ENCODE measurements around the gene JAKMIP3. TPM values are rescaled to one million over a fixed set of nuclear protein-coding genes. Genes with fewer than 3 reads are reported as not detected.
A peak's percentile ranks its signal among the peaks of the same experiment; 100 is the strongest.

The JAKMIP3 gene
- total and polyA plus RNA-seq, 9 of the 15 experiments (the other 6 are each of a cell fraction or from before 2014, with no cell fraction given), result 0.04 TPM; not detected in 8

GRCh38 chr10:132096863-132097478 is 31.2 kb downstream of the JAKMIP3 start (continued):
- no peak for TF ChIP-seq CHD4 (IDR thresholded peaks at IDR 0.05; ENCODE audit: insufficient read depth, insufficient replicate concordance, low read depth, low read length, poor library complexity, severe bottlenecking)
- TF ChIP-seq HEY1 (CRISPR knock-in tag; IDR thresholded peaks at IDR 0.05; ENCODE audit: borderline replicate concordance), result no peak
- no peak for TF ChIP-seq TBP (optimal IDR thresholded peaks at IDR 0.05; ENCODE audit: low read depth, low read length)
- TF ChIP-seq PREB (CRISPR knock-in tag; IDR thresholded peaks at IDR 0.05), result no peak

GRCh38 chr10:132097609-132098377 is 32.0 kb downstream of the JAKMIP3 start:
- intact Hi-C loops (cut with micrococcal nuclease) (no loop called here), in situ Hi-C loops (cut with MboI) (no loop called here)
- WGBS (ENCODE audit: insufficient coverage, low coverage, missing lambda C conversion rate), result 0% methylated on average over 2 of the region's 5 CpGs
- no peak for FAIRE-seq
- Histone ChIP-seq H3K36me3 (ENCODE audit: control insufficient read depth, insufficient read depth, low read length) (no peaks in the 10 kb centered on the region), H3K4me1 (replicated peaks in 1 of 2; ENCODE audit: control insufficient read depth in 2 of 2, insufficient read depth in 2 of 2, low read length in 2 of 2) (no peaks in the 10 kb centered on the region), H3K4me3 (no peak overlapping the region), H3K9me3 (replicated peaks; ENCODE audit: control insufficient read depth, insufficient read depth, low read depth, low read length) (no peaks in the 10 kb centered on the region), H3K27me3 (ENCODE audit: control insufficient read depth in 2 of 2, insufficient read depth in 2 of 2, low read length in 2 of 2) (peaks cover 12 to 62% of the 10 kb centered on the region in 2 experiments; a peak in 3 of 5 replicates), H3K79me2 (ENCODE audit: control insufficient read depth, insufficient read depth, low read length) (no peaks in the 10 kb centered on the region), H3K27ac (ENCODE audit: extremely low read depth, low read depth, low read length) (no peak overlapping the region), H3K9ac (ENCODE audit: insufficient read depth in 1 of 2, low read depth in 2 of 2, low read length in 2 of 2) (no peak overlapping the region), H2AFZ (ENCODE audit: low read depth, low read length) (no peak overlapping the region), H3K9me1 (ENCODE audit: control insufficient read depth, insufficient read depth, low read length) (no peaks in the 10 kb centered on the region), H4K20me1 (replicated peaks; ENCODE audit: control insufficient read depth, insufficient read depth, low read length) (0 out of 2 replicates have a peak, but pooled peaks cover 3% of the 10 kb centered on the region), H3K4me2 (ENCODE audit: insufficient read depth, low read length) (no peak overlapping the region)
- ChIA-PET CTCF (ENCODE audit: low intra/inter-chr PET ratio) (no interaction called here), POLR2A (no interaction called here)
- BruUV-seq (replicated peaks), result no TSS peak
- TF ChIP-seq DLX4 (CRISPR knock-in tag; IDR thresholded peaks at IDR 0.05) (no peak), ATF1 (CRISPR knock-in tag; IDR thresholded peaks at IDR 0.05) (no peak), ATF1 (tag; IDR thresholded peaks at IDR 0.05) (no peak), PCBP2 (IDR thresholded peaks at IDR 0.05; ENCODE audit: low read depth, low read length, poor library complexity, severe bottlenecking) (peak; percentile 60), HNRNPK (IDR thresholded peaks at IDR 0.05; ENCODE audit: low read depth, low read length, poor library complexity, severe bottlenecking) (peak; percentile 60)
- ATAC-seq, result no peak
- DNase-seq (ENCODE audit: extremely low read depth in 1 of 4, low spot score in 3 of 4), result no peak

All from K562 (cell line).